Measurements from ENCODE around the gene TMEM255A.

TMEM255A gene

DNA sequence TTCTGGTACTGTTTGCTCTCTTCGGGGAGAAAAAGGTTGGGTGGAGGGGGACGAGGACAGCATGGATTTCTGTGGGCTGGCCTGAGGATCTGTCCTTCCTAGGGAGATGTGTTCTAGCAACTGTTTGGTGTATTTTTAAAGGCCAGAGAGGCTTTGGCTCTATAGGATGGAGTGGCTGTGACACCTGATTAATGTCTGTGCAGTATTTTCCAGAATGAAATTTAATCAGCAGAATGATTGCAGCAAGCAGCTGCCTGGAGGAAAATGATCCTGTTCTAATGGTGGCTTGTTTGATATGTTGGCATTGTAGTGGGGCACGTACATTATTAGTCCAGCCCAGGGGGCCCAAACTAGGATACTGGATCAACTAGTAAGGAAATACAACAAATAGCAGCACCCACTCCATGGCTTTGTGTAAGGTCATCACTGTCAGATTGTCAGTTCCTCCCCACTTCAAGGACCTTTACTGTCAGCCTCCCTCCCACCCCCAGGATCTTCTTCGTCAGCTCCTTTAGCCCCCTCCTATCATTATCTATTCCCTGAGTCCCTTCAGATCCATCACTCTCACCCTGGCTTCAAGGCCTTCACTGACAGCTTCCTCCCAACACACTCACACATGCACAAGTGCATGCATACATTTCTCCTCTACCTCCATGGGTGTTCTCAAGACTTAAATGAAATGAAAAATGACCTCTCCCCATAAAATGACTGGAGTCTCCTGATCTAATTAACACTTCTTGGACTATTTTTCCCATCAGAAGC lies 10.4 kb upstream of the TMEM255A start:
- Histone ChIP-seq H3K79me1 (ENCODE audit: low read depth, low read length) (no peaks in the 10 kb centered on the region), H3K18ac (ENCODE audit: low read length) (no peak overlapping the region), H3K9ac (ENCODE audit: low read depth, low read length, poor library complexity) (no peak overlapping the region), H3K4ac (ENCODE audit: low read length) (no peak overlapping the region), H3K27ac (replicated peaks; ENCODE audit: low read length) (no peak overlapping the region), H2AFZ (ENCODE audit: low read length) (no peak overlapping the region), H3K27me3 (ENCODE audit: control insufficient read depth in 3 of 3, insufficient read depth in 3 of 3, low read depth in 1 of 3, low read length in 3 of 3) (peaks cover 0 to 31% (median 0%) of the 10 kb centered on the region in 3 experiments), H3K4me3 (ENCODE audit: low read length in 2 of 2) (no peak overlapping the region), H3K9me3 (replicated peaks in 1 of 2; ENCODE audit: control insufficient read depth in 2 of 2, insufficient read depth in 1 of 2, low read depth in 1 of 2, low read length in 2 of 2) (no peaks in the 10 kb centered on the region), H2AK5ac (ENCODE audit: low read depth, low read length) (no peak overlapping the region), H4K91ac (ENCODE audit: low read depth, low read length, poor library complexity) (no peak overlapping the region), H3K36me3 (replicated peaks in 1 of 2; ENCODE audit: control insufficient read depth in 2 of 2, insufficient read depth in 2 of 2, low read length in 2 of 2) (no peaks in the 10 kb centered on the region), H3K23ac (ENCODE audit: low read depth, low read length, poor library complexity) (no peak overlapping the region), H2BK12ac (ENCODE audit: low read length) (no peak overlapping the region), H2BK120ac (ENCODE audit: low read depth, low read length) (no peak overlapping the region), H2BK5ac (ENCODE audit: low read length) (no peak overlapping the region), H2BK15ac (ENCODE audit: low read length) (no peak overlapping the region), H3K4me2 (ENCODE audit: insufficient read depth, low read length, poor library complexity, severe bottlenecking) (no peak overlapping the region), H4K8ac (ENCODE audit: low read depth, low read length) (no peak overlapping the region), H3K4me1 (ENCODE audit: control insufficient read depth in 2 of 2, insufficient read depth in 1 of 2, low read depth in 1 of 2, low read length in 2 of 2) (no peaks in the 10 kb centered on the region), H3K14ac (ENCODE audit: low read length) (no peak overlapping the region)
- WGBS, 2 donors (ENCODE audit: extremely low coverage in 2 of 2, insufficient read length in 2 of 2, insufficient replicate concordance in 1 of 2), result no CpG with 5 or more reads among the region's 4 CpGs
- no peak for DNase-seq (ENCODE audit: low spot score)

DNA sequence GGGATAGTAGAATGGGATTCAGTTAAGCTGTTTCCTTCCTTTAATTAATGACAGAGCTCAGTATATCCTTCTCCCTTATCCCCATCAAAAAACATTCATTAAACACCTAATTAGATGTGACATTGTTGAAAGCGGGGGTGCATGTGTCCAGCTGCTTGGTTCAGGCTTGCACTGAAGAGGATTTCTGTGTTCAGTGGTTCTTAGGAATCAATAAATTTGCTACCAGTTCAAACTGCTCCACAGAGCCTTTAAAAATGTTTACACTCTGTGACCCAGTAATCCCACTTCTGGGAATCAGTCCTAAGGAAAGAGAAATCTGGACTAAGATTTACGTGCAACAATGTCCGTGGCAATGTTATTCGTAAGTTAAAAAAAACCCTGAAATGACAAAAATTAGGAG lies 7.2 kb upstream of the TMEM255A start:
- Histone ChIP-seq H2BK5ac (ENCODE audit: low read length) (no peak overlapping the region), H3K23ac (ENCODE audit: low read depth, low read length, poor library complexity) (no peak overlapping the region), H2BK12ac (ENCODE audit: low read length) (no peak overlapping the region), H3K18ac (ENCODE audit: low read length) (no peak overlapping the region), H3K4me3 (ENCODE audit: low read length in 2 of 2) (no peak overlapping the region), H2AK5ac (ENCODE audit: low read depth, low read length) (no peak overlapping the region), H3K9me3 (replicated peaks in 1 of 2; ENCODE audit: control insufficient read depth in 2 of 2, insufficient read depth in 1 of 2, low read depth in 1 of 2, low read length in 2 of 2) (no peaks in the 10 kb centered on the region), H2AFZ (ENCODE audit: low read length) (no peak overlapping the region), H3K27ac (replicated peaks; ENCODE audit: low read length) (no peak overlapping the region), H3K79me1 (ENCODE audit: low read depth, low read length) (no peaks in the 10 kb centered on the region), H2BK15ac (ENCODE audit: low read length) (no peak overlapping the region), H3K4ac (ENCODE audit: low read length) (no peak overlapping the region), H3K36me3 (replicated peaks in 1 of 2; ENCODE audit: control insufficient read depth in 2 of 2, insufficient read depth in 2 of 2, low read length in 2 of 2) (no peaks in the 10 kb centered on the region), H4K91ac (ENCODE audit: low read depth, low read length, poor library complexity) (no peak overlapping the region), H3K9ac (ENCODE audit: low read depth, low read length, poor library complexity) (no peak overlapping the region), H3K14ac (ENCODE audit: low read length) (no peak overlapping the region), H2BK120ac (ENCODE audit: low read depth, low read length) (no peak overlapping the region), H3K4me2 (ENCODE audit: insufficient read depth, low read length, poor library complexity, severe bottlenecking) (no peak overlapping the region), H4K8ac (ENCODE audit: low read depth, low read length) (no peak overlapping the region), H3K27me3 (ENCODE audit: control insufficient read depth in 3 of 3, insufficient read depth in 3 of 3, low read depth in 1 of 3, low read length in 3 of 3) (peaks cover 0 to 45% (median 0%) of the 10 kb centered on the region in 3 experiments), H3K4me1 (ENCODE audit: control insufficient read depth in 2 of 2, insufficient read depth in 1 of 2, low read depth in 1 of 2, low read length in 2 of 2) (peaks cover 0 to 1% of the 10 kb centered on the region in 2 donors)
- no peak for DNase-seq (ENCODE audit: low spot score)
- no CpG with 5 or more reads among the region's 4 CpGs for WGBS, 2 donors (ENCODE audit: extremely low coverage in 2 of 2, insufficient read length in 2 of 2, insufficient replicate concordance in 1 of 2)

DNA sequence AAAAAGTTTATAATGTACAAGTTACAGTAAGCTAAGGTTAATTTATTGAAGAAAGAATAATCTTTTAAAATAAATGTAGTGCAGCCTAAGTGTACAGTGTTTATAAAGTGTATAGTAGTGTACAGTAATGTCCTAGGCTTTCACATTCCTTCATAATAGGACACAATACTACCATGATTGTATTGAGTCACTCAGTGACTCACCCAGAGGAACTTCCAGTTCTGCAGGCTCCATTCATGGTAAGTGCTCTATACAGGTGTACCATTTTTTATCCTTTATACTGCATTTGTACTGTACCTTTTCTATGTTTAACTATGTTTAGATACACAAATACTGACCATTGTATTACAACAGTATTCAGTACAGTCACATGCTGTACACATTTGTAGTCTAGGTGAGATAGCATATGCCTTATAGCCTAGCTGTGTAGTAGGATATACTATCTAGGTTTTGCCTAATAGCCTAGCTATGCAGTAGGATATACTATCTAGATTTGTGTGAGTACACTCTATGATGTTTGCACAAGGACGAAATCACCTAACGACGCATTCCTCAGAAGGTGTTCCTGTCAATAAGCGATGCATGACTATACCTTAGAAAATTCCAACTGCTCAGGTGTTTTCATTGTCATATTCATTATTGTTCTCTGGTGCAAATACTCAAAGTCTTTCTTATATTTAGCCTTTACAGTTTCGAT lies 5.5 kb upstream of the TMEM255A start:
- DNase-seq (ENCODE audit: low spot score), result no peak
- Histone ChIP-seq H2BK120ac (ENCODE audit: low read depth, low read length) (no peak overlapping the region), H3K18ac (ENCODE audit: low read length) (no peak overlapping the region), H3K27me3 (ENCODE audit: control insufficient read depth in 3 of 3, insufficient read depth in 3 of 3, low read depth in 1 of 3, low read length in 3 of 3) (peaks cover 0 to 53% (median 0%) of the 10 kb centered on the region in 3 experiments), H2AFZ (ENCODE audit: low read length) (no peak overlapping the region), H3K4me1 (ENCODE audit: control insufficient read depth in 2 of 2, insufficient read depth in 1 of 2, low read depth in 1 of 2, low read length in 2 of 2) (peaks cover 0 to 1% of the 10 kb centered on the region in 2 donors), H3K27ac (replicated peaks; ENCODE audit: low read length) (no peak overlapping the region), H3K9ac (ENCODE audit: low read depth, low read length, poor library complexity) (no peak overlapping the region), H2BK5ac (ENCODE audit: low read length) (no peak overlapping the region), H3K23ac (ENCODE audit: low read depth, low read length, poor library complexity) (no peak overlapping the region), H2AK5ac (ENCODE audit: low read depth, low read length) (no peak overlapping the region), H3K9me3 (replicated peaks in 1 of 2; ENCODE audit: control insufficient read depth in 2 of 2, insufficient read depth in 1 of 2, low read depth in 1 of 2, low read length in 2 of 2) (no peaks in the 10 kb centered on the region), H4K91ac (ENCODE audit: low read depth, low read length, poor library complexity) (no peak overlapping the region), H3K36me3 (replicated peaks in 1 of 2; ENCODE audit: control insufficient read depth in 2 of 2, insufficient read depth in 2 of 2, low read length in 2 of 2) (no peaks in the 10 kb centered on the region), H3K4ac (ENCODE audit: low read length) (no peak overlapping the region), H2BK15ac (ENCODE audit: low read length) (no peak overlapping the region), H3K4me2 (ENCODE audit: insufficient read depth, low read length, poor library complexity, severe bottlenecking) (no peak overlapping the region), H2BK12ac (ENCODE audit: low read length) (no peak overlapping the region), H3K14ac (ENCODE audit: low read length) (no peak overlapping the region), H3K79me1 (ENCODE audit: low read depth, low read length) (no peaks in the 10 kb centered on the region), H3K4me3 (ENCODE audit: low read length in 2 of 2) (no peak overlapping the region), H4K8ac (ENCODE audit: low read depth, low read length) (no peak overlapping the region)
- WGBS, 2 donors (ENCODE audit: extremely low coverage in 2 of 2, insufficient read length in 2 of 2, insufficient replicate concordance in 1 of 2), result no CpG with 5 or more reads among the region's 5 CpGs

DNA sequence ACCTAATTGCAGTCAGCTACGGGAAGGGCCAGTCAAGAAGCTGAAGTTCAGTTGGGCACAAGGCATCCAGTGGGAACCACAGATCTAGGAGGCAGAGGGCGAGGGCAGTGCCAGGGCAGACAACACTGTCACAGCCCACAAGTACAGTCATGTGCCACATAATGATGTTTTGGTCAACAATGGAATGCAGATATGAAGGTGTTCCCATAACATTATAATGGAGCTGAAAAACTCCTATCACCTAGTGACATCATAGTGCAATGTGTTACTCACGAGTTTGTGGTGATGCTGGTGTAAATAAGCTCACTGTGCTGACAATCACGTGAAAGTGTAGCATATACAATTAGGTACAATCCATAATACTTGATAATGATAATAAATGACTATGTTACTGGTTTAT lies 4.5 kb upstream of the TMEM255A start:
- no peak overlapping the region for H4K91ac ChIP-seq (ENCODE audit: low read depth, low read length, poor library complexity)
- no peak overlapping the region for H2BK120ac ChIP-seq (ENCODE audit: low read depth, low read length)
- H3K4ac ChIP-seq (ENCODE audit: low read length), result no peak overlapping the region
- H2BK15ac ChIP-seq (ENCODE audit: low read length), result no peak overlapping the region
- H3K9me3 ChIP-seq (replicated peaks in 1 of 2; ENCODE audit: control insufficient read depth in 2 of 2, insufficient read depth in 1 of 2, low read depth in 1 of 2, low read length in 2 of 2), result no peaks in the 10 kb centered on the region
- peaks cover under 1 to 1% of the 10 kb centered on the region in 2 donors for H3K4me1 ChIP-seq (ENCODE audit: control insufficient read depth in 2 of 2, insufficient read depth in 1 of 2, low read depth in 1 of 2, low read length in 2 of 2)
- H3K27me3 ChIP-seq (ENCODE audit: control insufficient read depth in 3 of 3, insufficient read depth in 3 of 3, low read depth in 1 of 3, low read length in 3 of 3), result peaks cover 0 to 60% (median 0%) of the 10 kb centered on the region in 3 experiments
- no peaks in the 10 kb centered on the region for H3K36me3 ChIP-seq (replicated peaks in 1 of 2; ENCODE audit: control insufficient read depth in 2 of 2, insufficient read depth in 2 of 2, low read length in 2 of 2)
- H3K18ac ChIP-seq (ENCODE audit: low read length), result no peak overlapping the region
- DNase-seq (ENCODE audit: low spot score), result no peak
- H2AK5ac ChIP-seq (ENCODE audit: low read depth, low read length), result no peak overlapping the region
- H3K4me2 ChIP-seq (ENCODE audit: insufficient read depth, low read length, poor library complexity, severe bottlenecking), result no peak overlapping the region
- no peak overlapping the region for H3K4me3 ChIP-seq (ENCODE audit: low read length in 2 of 2)
- H3K14ac ChIP-seq (ENCODE audit: low read length), result no peak overlapping the region
- H3K9ac ChIP-seq (ENCODE audit: low read depth, low read length, poor library complexity), result no peak overlapping the region
- H3K23ac ChIP-seq (ENCODE audit: low read depth, low read length, poor library complexity), result no peak overlapping the region
- no peak overlapping the region for H3K27ac ChIP-seq (replicated peaks; ENCODE audit: low read length)
- H3K79me1 ChIP-seq (ENCODE audit: low read depth, low read length), result no peaks in the 10 kb centered on the region
- no peak overlapping the region for H4K8ac ChIP-seq (ENCODE audit: low read depth, low read length)
- no peak overlapping the region for H2AFZ ChIP-seq (ENCODE audit: low read length)
- no peak overlapping the region for H2BK5ac ChIP-seq (ENCODE audit: low read length)
- WGBS, 2 donors (ENCODE audit: extremely low coverage in 2 of 2, insufficient read length in 2 of 2, insufficient replicate concordance in 1 of 2), result no CpG with 5 or more reads among the region's 4 CpGs
- H2BK12ac ChIP-seq (ENCODE audit: low read length), result no peak overlapping the region
